GM18870 (cell line): ENCODE results near the gene CMBL.

Experiments
- ATAC-seq: cut with Tn5 transposase; IDR thresholded peaks from one replicate; pipeline ENCODE4 v1.9.1; 2021; ENCODE audit warnings: moderate library complexity; ENCODE audit not compliant: unreplicated experiment

CMBL gene

DNA sequence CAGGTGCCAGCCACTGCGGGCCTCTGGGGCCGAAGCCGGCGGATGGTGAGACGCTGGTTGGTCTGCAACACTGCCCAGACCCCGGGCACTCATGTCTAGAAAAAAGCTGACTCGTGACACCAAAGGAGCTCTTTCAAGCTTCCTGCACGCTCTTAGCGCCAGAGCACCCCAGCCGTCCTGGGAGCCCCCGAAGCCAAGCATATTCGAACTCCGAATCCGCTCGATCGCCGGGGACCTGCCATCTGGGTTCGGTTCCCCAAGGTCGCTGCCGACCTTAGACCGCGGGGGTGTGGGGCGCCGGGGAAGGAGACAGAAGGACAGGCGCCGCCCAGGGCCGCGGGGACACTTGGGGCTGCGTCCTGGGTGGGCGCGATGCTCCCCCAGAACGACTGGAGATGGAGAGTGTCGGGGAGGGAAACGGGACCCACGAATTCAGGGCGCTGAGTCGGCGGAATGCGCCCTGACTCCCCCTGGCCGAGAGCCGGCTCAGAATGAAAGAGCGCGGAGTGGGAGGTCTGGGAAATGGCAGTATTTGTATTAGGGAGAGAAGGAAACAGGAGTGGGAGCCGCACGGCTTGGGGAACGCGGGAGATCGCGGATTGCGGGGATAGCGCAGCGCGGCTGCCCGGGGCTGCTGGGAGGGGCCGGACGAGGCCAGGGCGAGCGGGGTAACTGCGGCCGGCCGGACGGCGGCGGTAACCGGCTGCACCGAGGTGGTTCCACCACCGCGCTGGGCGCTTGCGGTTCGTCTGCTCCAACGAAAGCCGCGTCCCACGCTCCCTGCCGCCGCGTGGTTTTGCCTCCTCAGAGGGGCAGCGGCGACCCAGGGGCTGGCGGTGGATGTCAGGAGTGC lies 25.7 kb upstream of the CMBL start:
- no peak for ATAC-seq

DNA sequence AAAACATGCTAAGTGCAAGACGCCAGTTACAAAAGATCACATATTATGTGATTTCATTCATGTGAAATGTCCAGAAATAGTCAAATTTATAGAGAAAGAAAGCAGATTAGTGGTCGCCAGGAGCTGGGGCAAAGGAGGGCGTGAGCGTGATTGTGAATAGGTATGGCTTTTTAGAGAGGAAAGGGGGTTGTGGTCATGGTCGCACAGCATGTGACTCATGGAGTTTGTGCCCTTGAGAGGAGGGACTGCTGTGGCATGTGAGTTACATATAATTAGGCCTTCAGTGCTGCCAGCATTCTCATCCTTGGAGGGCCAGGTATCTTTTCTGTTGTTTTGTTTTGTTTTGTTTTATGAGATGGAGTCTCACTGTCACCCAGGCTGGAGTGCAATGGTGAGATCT lies 24.6 kb upstream of the CMBL start:
- ATAC-seq, result no peak

- ATAC-seq, result no peak
Observed at GRCh38 chr5:10331341-10331796, 23.7 kb upstream of the CMBL start.

DNA sequence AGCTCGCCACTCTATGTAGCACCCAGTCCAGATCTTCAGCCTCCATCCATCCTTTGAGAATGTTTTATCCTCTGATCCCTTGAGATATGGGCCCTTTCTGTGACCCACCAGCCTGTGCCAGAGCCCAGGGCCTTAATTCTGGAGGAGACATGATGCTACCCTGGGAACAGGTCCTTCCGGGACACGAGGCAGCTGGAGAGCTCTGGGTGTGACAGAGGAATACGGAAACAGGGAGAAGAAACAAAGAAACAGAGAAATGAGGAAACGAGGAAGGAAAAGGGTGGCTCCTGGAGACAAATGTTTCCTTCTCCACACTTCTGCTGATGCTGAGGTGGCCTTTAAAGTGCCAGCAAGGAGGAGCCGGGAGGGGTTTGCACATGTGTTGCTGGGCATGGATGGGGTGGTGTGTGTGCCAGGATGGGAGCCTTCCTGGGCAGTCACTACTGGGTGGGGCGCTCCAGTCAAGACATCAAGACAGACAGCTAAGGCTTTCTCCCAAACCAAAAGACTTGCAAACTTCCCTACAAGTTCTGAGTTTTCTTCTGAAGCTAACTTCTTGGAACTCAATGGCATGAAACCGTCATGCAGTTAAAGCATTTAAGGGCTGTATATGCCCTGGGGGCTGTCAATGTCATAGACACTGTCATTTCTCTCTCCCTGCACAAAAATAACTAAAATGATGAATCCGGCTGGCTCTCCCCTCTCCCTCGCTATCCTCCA lies 23.0 kb upstream of the CMBL start:
- no peak for ATAC-seq

GRCh38 chr5:10329820-10330481 lies 22.2 kb upstream of the CMBL start:
- no peak for ATAC-seq

GRCh38 chr5:10329446-10329819 lies 21.7 kb upstream of the CMBL start:
- ATAC-seq, result no peak

DNA sequence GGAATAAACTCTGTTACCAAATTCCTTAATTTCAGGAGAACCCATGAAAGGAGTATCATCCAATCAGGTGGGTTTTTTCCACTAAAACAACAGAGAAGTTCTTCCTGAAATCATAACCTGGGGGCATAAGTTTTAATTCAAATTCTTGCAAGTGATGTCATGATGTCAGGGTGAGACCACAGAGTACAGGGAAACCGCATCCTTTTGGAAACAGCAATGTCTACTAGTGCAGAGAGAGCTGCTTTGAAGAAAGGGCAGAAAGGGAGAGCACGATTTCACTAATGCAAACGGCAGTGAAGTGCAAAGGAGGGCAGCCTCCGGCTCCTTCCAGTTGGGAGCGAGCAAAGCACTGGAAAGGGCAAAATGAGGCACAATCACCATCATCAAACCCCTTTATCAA lies 20.6 kb upstream of the CMBL start:
- ATAC-seq, result no peak

- no peak for ATAC-seq
Observed at GRCh38 chr5:10324518-10325370, 17.0 kb upstream of the CMBL start.

DNA sequence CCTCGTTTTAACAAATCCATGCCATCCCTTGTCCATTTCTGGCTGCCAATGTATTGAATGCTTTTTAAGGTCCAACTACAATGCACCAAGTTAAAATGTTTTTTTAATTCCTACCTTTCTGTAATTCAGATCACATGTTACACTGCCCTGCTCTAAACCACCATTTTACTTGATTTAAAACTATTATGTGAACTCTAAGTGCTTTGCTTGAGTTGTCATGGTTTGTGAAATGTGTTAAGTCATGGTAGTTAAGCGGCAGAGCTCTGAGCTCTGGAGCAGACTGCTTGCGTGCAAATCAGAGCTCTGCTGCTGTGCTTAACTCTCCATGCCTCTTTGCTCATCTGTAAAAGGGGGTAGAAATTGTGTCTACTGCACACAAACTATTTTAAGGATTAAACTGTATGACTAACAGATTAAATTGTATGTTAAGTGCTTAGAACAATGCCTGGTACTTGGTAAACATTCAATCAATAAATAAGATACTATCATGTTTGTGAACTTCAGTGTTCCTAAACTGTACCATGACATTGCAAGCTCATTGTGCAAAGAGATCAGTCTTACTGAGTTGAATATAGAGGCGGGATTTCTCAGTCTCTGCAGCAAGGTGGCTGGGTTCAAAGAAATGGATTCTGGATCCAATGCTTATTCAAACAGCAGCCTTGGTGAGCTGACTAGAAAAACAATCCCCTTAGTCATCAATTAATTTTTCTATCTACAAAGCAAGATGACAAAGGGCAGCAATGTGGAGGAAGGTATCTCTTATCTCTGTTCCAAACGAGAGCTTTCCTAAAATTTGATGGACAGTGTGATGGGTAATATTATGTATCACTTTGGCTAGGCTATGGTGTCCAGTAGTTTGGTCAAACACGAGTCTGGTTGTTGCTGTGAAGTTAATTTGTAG lies 16.1 kb upstream of the CMBL start:
- ATAC-seq, result no peak

DNA sequence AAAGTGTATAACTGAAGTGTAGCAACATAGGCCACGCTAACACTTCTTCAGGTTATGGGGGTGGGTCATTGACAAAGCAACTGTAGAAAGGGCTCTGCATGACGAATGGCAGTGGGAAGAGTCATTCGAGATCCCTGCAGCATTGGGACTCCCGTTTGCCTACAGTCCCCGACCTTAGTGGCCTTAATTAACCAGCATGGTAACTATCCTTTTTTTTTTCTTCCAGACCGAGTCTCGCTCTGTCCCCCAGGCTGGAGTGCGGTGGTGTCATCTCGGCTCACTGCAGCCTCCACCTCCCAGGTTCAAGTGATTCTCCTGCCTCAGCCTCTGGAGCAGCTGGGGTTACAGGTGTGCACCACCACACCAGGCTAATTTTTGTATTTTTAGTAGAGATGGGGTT lies 14.2 kb upstream of the CMBL start:
- no peak for ATAC-seq

- no peak for ATAC-seq
Observed at GRCh38 chr5:10320793-10321192, 13.1 kb upstream of the CMBL start.

DNA sequence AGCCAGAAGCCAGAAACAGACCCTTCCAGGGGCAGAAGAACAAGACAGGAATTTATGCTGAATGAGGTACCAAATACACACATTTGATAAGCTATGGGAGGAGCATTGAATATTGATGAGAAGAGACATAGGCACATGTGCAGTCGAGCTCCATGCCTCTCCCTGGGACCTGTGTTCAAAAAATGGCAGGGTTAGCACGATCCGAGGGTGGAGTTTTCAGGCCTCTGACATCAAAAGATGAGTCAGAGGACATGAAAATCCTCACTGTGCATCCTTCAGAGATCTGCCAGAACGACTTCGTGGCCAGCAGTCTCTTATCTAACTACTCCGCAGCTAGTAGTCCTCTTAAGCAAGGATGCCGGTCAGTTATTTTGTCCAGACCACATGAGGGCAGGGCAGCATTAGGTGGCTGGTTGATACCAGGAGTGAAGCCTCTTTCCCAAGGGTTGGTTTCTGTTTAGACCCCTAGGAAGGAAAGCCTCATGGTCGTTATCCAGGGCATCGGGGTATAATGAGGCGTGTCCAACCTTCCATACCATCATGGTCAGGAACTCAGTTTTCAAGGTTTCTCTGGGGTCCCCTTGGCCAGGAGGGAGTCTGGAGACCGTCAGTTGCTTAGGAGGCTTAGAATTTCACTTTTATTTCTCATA lies 11.6 kb upstream of the CMBL start:
- no peak for ATAC-seq

- peak; percentile 80 for ATAC-seq
Observed at GRCh38 chr5:10317825-10318682, 10.4 kb upstream of the CMBL start.

GRCh38 chr5:10315824-10316509 lies 8.3 kb upstream of the CMBL start:
- no peak for ATAC-seq

GRCh38 chr5:10315201-10315600 lies 7.5 kb upstream of the CMBL start:
- ATAC-seq, result no peak

- ATAC-seq, result no peak
Observed at GRCh38 chr5:10311595-10312425, 4.1 kb upstream of the CMBL start.
